NB4 (cell line): ENCODE measurements around the gene TCF25.
"Not testable (repeated sequence)": the region's sequence is repeated elsewhere in the genome, so short reads cannot be mapped to it uniquely, and the experiment has no call there.

Experiments used
- DNase-seq: peaks from one replicate; pipeline ENCODE4 v3.0.0; 2010; ENCODE audit warnings: low read depth
- H3K4me3 ChIP-seq: one replicate; pipeline ENCODE4 v1.5.1; 2011; ENCODE audit warnings: mild to moderate bottlenecking, low read depth, low read length, moderate library complexity
- CTCF ChIP-seq: IDR thresholded peaks from one replicate; pipeline ENCODE4 v1.5.1; 2012; ENCODE audit warnings: low read depth, low read length
- MAX ChIP-seq: IDR thresholded peaks from 2 replicates; pipeline ENCODE4 v1.6.1; 2011; ENCODE audit warnings: low read depth, low read length
- MYC ChIP-seq: IDR thresholded peaks from 2 replicates; pipeline ENCODE4 v1.6.1; 2011; ENCODE audit warnings: low read depth, low read length
- POLR2A ChIP-seq: IDR thresholded peaks from 2 replicates; pipeline ENCODE4 v1.6.1; 2011; ENCODE audit warnings: mild to moderate bottlenecking; ENCODE audit not compliant: insufficient read length; ENCODE audit errors: extremely low read depth

The TCF25 gene

GRCh38 chr16:89828870-89829629, 44.3 kb upstream of the TCF25 start:
- no peak for DNase-seq

DNA sequence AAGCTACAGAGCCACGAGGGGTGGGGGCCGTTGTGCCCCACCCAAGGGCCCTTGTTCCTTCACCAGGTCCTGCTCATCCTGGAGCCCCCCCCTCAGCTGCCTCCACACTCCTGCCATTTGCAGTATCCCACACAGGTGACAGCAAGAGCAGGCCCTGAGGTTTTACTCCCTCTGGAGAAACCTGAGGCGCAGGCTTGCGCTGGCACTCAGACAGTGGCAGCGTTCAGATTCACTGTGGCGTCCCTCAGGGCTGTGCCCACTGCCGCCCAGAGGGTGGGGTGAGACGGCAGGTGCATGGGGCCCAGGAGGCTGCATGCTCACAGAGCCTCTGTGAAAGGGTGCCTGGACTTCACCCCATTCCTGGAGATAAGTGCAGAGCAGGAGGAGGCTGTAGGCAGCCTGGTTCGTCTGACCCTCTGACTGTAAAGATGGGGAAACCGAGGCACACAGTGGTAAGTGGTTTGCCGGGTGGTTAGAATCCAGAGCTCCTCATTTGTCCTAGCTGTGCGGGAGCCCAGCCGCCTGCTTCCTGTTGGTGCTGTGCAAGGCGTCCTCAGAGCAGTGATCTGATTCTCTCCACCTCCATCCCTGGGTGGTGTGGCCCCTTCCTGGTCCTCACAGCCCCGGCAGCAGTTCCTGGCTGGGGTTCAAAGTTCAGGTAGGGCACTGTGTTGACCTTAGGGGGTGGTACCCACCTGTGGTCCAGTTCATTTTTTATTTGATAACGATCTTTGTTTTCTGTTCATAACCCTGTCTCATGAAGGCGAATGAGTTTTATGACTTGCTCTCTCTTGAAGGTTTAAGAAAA, 43.6 kb upstream of the TCF25 start:
- no peak overlapping the region for H3K4me3 ChIP-seq
- TF ChIP-seq CTCF: no peak
- TF ChIP-seq POLR2A: no peak
- no peak for TF ChIP-seq MYC
- no peak for TF ChIP-seq MAX
- DNase-seq: no peak

More at GRCh38 chr16:89828870-89829629, 44.3 kb upstream of the TCF25 start:
- H3K4me3 ChIP-seq: no peak overlapping the region
- TF ChIP-seq MYC (no peak), POLR2A (no peak), CTCF (no peak), MAX (no peak)

DNA sequence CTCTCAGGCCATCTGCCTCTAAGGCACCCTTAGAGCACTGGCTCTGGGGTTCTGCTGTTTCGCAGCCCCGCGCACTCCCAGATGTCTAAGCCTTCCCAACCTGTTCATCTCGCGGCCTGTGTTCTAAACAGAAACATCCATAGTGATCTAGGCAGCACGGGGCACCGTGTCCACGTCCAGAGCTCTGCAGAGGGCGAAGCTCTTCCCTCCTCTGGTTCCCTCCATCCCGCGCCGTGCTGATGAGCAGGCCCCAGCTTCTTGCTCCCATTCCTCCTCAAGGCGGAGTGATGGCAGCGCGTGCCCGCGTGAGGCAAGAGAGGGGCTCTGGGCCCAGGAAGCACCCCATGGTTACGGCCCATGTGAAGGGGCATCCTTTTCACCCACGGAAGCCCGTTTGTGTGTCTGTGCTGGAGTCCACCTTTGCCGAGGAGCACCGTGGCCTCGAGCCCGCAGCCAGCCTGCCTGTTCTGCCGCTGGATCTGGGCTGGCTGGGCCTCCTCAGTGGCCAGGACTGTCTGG, 41.5 kb upstream of the TCF25 start:
- TF ChIP-seq MYC: no peak
- no peak for TF ChIP-seq CTCF
- no peak for TF ChIP-seq POLR2A
- no peak for TF ChIP-seq MAX
- no peak overlapping the region for H3K4me3 ChIP-seq
- no peak for DNase-seq

GRCh38 chr16:89833664-89834363, 39.6 kb upstream of the TCF25 start:
- DNase-seq, H3K4me3 ChIP-seq: not testable (repeated sequence)

DNA sequence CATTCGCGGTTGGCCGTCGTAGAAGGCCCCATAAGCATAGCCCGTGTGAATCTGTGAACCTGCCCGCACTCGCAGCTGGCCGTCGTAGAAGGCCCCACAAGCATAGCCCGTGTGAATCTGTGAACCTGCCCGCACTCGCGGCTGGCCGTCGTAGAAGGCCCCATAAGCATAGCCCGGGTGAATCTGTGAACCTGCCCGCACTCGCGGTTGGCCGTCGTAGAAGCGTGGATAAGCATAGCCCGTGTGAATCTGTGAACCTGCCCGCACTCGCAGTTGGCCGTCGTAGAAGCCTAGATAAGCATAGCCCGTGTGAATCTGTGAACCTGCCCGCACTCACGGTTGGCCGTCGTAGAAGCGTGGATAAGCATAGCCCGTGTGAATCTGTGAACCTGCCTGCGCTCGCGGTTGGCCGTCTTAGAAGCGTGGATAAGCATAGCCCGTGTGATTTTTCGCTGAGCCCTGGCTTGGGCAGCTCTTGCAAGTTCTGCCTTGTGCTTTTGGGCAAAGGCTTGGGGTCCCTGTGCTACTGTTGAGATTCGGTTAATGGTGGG, 38.5 kb upstream of the TCF25 start:
- not testable (repeated sequence) for DNase-seq, H3K4me3 ChIP-seq

GRCh38 chr16:89836484-89836883, 36.9 kb upstream of the TCF25 start:
- not testable (repeated sequence) for H3K4me3 ChIP-seq, DNase-seq

- H3K4me3 ChIP-seq: peak overlapping the region; percentile 23
- no peak for TF ChIP-seq MAX
- TF ChIP-seq POLR2A: no peak
- no peak for TF ChIP-seq CTCF
- no peak for TF ChIP-seq MYC
- no peak for DNase-seq
Measured at GRCh38 chr16:89837014-89837546, 36.3 kb upstream of the TCF25 start.
